ENCODE results near the gene ACVR2B. TPM values are rescaled to one million over a fixed set of nuclear protein-coding genes. Genes with fewer than 3 reads are reported as not detected.

The ACVR2B gene
- total and polyA plus RNA-seq, 2 donors (not counting 1 experiment from before 2014, with no cell fraction given) = 0.18 to 4.2 TPM

DNA sequence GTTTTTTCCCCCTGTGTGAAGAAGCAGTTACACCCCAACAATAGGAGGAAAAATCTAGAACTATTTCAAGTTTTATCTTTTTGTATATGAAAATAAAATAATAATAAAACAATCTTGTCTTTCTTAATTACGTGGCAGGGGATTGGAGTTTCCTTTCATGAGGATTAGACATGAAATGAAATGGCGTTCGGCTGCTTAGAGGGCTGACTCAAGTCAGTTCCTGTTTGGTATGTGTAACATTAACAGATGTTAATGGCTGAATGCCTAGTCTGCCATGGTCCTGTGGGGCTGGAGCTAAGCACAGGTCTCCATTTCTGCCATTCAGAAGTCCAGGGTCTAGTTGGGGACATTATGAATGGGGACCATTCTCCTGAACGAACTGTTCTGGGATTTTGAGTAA, 39.3 kb downstream of the ACVR2B start:
- no peaks in the 10 kb centered on the region for H3K27me3 ChIP-seq (replicated peaks in 1 of 4; ENCODE audit: control extremely low read depth in 1 of 4, control insufficient read depth in 3 of 4, insufficient read depth in 4 of 4, low read length in 3 of 4)
- no peaks in the 10 kb centered on the region for H3K9me3 ChIP-seq (ENCODE audit: control extremely low read depth in 1 of 3, control insufficient read depth in 2 of 3, insufficient read depth in 1 of 3, low read length in 2 of 3)
- intact Hi-C loops (cut with micrococcal nuclease) = no loop called here
- H3K27ac ChIP-seq (ENCODE audit: low read length in 2 of 2) = no peak overlapping the region
- ATAC-seq (ENCODE audit: low read depth) (no peak), DNase-seq (no peak)
- peaks cover 6 to 12% of the 10 kb centered on the region in 2 donors for H3K4me1 ChIP-seq (ENCODE audit: control insufficient read depth in 2 of 2, insufficient read depth in 2 of 2, low read length in 2 of 2)
- ChIA-PET POLR2A (no interaction called here), CTCF (interaction anchor here (1.6 kb wide), 1 partner anchor 29 kb away, joined by 10 read pairs; no protein-coding TSS in a partner anchor)
- Mint-ChIP-seq H3K4me1 (peaks cover 12% of the 10 kb centered on the region), H3K27me3 (no peaks in the 10 kb centered on the region), H3K27ac (no peak overlapping the region), H3K9me3 (ENCODE audit: insufficient read depth) (no peaks in the 10 kb centered on the region), H3K4me3 (no peak overlapping the region)
- H3K4me2 ChIP-seq (replicated peaks; ENCODE audit: low read depth, low read length, poor library complexity, severe bottlenecking) = no peak overlapping the region
- no peak for TF ChIP-seq EZH2 (IDR thresholded peaks at IDR 0.05; ENCODE audit: borderline replicate concordance, insufficient read depth, low read depth, low read length, poor library complexity, severe bottlenecking)
- TF ChIP-seq, protein P1, sequence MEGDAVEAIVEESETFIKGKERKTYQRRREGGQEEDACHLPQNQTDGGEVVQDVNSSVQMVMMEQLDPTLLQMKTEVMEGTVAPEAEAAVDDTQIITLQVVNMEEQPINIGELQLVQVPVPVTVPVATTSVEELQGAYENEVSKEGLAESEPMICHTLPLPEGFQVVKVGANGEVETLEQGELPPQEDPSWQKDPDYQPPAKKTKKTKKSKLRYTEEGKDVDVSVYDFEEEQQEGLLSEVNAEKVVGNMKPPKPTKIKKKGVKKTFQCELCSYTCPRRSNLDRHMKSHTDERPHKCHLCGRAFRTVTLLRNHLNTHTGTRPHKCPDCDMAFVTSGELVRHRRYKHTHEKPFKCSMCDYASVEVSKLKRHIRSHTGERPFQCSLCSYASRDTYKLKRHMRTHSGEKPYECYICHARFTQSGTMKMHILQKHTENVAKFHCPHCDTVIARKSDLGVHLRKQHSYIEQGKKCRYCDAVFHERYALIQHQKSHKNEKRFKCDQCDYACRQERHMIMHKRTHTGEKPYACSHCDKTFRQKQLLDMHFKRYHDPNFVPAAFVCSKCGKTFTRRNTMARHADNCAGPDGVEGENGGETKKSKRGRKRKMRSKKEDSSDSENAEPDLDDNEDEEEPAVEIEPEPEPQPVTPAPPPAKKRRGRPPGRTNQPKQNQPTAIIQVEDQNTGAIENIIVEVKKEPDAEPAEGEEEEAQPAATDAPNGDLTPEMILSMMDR (IDR thresholded peaks at IDR 0.05) = no peak
- no peaks in the 10 kb centered on the region for H4K20me1 ChIP-seq (ENCODE audit: control insufficient read depth, insufficient read depth, low read length, poor library complexity, severe bottlenecking)
- peaks cover 8% of the 10 kb centered on the region for H3K79me2 ChIP-seq (ENCODE audit: control insufficient read depth, insufficient read depth, low read length)
- 67% methylated on average over 2 of the region's 4 CpGs for WGBS (ENCODE audit: insufficient coverage)
- no peak overlapping the region for H3K9ac ChIP-seq (ENCODE audit: low read length)
- no peaks in the 10 kb centered on the region for H3K36me3 ChIP-seq (replicated peaks in 1 of 2; ENCODE audit: control extremely low read depth in 1 of 2, control insufficient read depth in 1 of 2, extremely low read depth in 1 of 2, insufficient read depth in 2 of 2, low read length in 1 of 2)
- no peak overlapping the region for H3K4me3 ChIP-seq (ENCODE audit: control extremely low read depth in 1 of 5, extremely low read depth in 1 of 5, insufficient read depth in 1 of 5, low read depth in 2 of 5, low read length in 4 of 5)
- no peak overlapping the region for H2AFZ ChIP-seq (ENCODE audit: insufficient read depth, low read depth, low read length, poor library complexity, severe bottlenecking)

DNA sequence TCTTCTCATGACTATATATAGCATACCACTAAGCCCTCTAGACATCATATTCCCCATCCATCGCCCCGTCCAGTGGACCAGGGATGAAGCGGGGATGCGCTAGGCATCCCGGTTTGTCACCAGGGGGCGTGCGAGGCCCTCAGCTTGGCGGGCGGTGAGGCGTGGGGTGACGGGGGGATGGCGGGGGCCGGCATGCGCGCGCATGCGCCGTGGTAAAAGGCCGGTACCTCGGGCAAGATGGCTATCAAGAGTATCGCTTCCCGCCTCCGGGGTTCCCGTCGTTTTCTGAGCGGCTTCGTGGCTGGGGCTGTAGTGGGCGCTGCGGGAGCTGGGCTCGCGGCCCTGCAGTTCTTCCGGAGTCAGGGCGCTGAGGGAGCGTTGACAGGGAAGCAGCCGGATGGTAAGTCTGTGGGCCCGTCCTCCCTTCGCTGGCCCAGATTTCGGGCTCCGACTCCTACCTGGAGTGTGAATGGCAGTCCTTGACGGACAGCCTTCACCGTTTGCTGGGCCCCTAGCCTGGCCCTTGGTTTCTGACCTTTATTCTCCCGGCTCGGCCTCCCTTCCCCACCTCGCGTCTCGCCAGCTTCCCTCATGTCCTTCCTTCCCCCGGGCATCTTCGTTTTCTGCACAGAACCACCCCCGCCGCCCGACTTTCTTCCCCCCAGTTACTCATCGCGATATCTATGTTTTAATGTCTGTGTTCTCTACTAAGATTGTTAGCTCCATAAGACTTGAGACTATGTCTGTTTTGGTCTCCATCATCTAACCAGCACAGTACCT, 42.6 kb downstream of the ACVR2B start, which contains the start of gene EXOG:
EXOG (plus strand) TSS at position 210 of the 780 bp plus-strand sequence; CDS start at position 238, 28 bp downstream.
- H3K9me3 Mint-ChIP-seq (ENCODE audit: insufficient read depth) = no peaks in the 10 kb centered on the region
- Histone ChIP-seq H3K4me3 (ENCODE audit: control extremely low read depth in 1 of 5, extremely low read depth in 1 of 5, insufficient read depth in 1 of 5, low read depth in 2 of 5, low read length in 4 of 5) (peak within 1 kb of the TSS; percentile 79 to 95 (median 90)), H3K9ac (ENCODE audit: low read length) (peak within 1 kb of the TSS; percentile 92), H3K27me3 (replicated peaks in 1 of 4; ENCODE audit: control extremely low read depth in 1 of 4, control insufficient read depth in 3 of 4, insufficient read depth in 4 of 4, low read length in 3 of 4) (no peaks in the 10 kb centered on the region), H3K79me2 (ENCODE audit: control insufficient read depth, insufficient read depth, low read length) (peaks cover 15% of the 10 kb centered on the region), H3K4me2 (replicated peaks; ENCODE audit: low read depth, low read length, poor library complexity, severe bottlenecking) (peak within 1 kb of the TSS; percentile 85), H3K9me3 (ENCODE audit: control extremely low read depth in 1 of 3, control insufficient read depth in 2 of 3, insufficient read depth in 1 of 3, low read length in 2 of 3) (no peaks in the 10 kb centered on the region), H3K4me1 (ENCODE audit: control insufficient read depth in 2 of 2, insufficient read depth in 2 of 2, low read length in 2 of 2) (peaks cover 6 to 12% of the 10 kb centered on the region in 2 donors), H4K20me1 (ENCODE audit: control insufficient read depth, insufficient read depth, low read length, poor library complexity, severe bottlenecking) (no peaks in the 10 kb centered on the region), H2AFZ (ENCODE audit: insufficient read depth, low read depth, low read length, poor library complexity, severe bottlenecking) (peak within 1 kb of the TSS; percentile 99), H3K36me3 (replicated peaks in 1 of 2; ENCODE audit: control extremely low read depth in 1 of 2, control insufficient read depth in 1 of 2, extremely low read depth in 1 of 2, insufficient read depth in 2 of 2, low read length in 1 of 2) (peaks cover 0 to 8% of the 10 kb centered on the region in 2 experiments), H3K27ac (ENCODE audit: low read length in 2 of 2) (peak within 1 kb of the TSS; percentile 59 to 81)
- TF ChIP-seq EZH2 (IDR thresholded peaks at IDR 0.05; ENCODE audit: borderline replicate concordance, insufficient read depth, low read depth, low read length, poor library complexity, severe bottlenecking) = no peak
- TF ChIP-seq, protein P1 (IDR thresholded peaks at IDR 0.05) = peak; percentile 92
- CTCF ChIA-PET = interaction anchor here (0.6 to 2.1 kb wide), 14 partner anchors 11 to 898 kb away, joined by 3 to 22 read pairs (median 4); no protein-coding TSS in a partner anchor
- POLR2A ChIA-PET = interaction anchor here (0.6 to 0.7 kb wide), 2 partner anchors 69 to 495 kb away, joined by 3 to 12 read pairs; no protein-coding TSS in a partner anchor
- H3K4me1 Mint-ChIP-seq = peaks cover 19% of the 10 kb centered on the region
- H3K27ac Mint-ChIP-seq = peak within 1 kb of the TSS; percentile 83
- peak; percentile 95 for DNase-seq
- under 1% methylated on average over 46 of the region's 53 CpGs for WGBS (ENCODE audit: insufficient coverage)
- peak within 1 kb of the TSS; percentile 95 for H3K4me3 Mint-ChIP-seq
- intact Hi-C loops (cut with micrococcal nuclease) = loop anchor here (1.0 to 5.0 kb wide), 4 partner anchors 43 to 910 kb away; partner anchors contain the start of genes ACVR2B and RPSA
- ATAC-seq (ENCODE audit: low read depth) = peak; percentile 96
- H3K27me3 Mint-ChIP-seq = no peaks in the 10 kb centered on the region
